Measurements from ENCODE around the gene DIAPH2.

DIAPH2 gene

DNA sequence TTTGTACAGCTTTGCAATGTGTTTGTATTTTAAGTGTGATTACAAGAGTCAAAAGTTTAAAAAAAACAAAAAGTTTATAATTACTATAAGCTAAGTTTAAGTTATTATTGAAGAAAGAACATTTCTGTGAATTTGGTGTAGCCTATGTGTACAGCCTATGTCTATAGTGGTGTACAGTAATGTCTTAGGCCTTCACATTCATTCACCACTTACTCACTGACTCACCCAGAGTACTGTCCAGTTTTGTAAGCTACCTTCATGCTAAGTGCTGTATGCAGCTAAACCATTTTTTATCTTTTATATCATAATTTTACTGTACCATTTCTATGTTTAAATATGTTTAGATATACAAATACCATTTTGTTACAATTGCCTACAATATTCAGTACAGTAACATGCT lies 381.3 kb downstream of the DIAPH2 start:
- Histone ChIP-seq H3K4me3 (ENCODE audit: low read length) (no peak overlapping the region), H3K27me3 (ENCODE audit: control insufficient read depth, low read length) (no peaks in the 10 kb centered on the region), H3K9me3 (ENCODE audit: control insufficient read depth, insufficient read depth, low read length) (no peaks in the 10 kb centered on the region), H3K79me2 (ENCODE audit: control insufficient read depth, low read length) (no peaks in the 10 kb centered on the region), H3K4me2 (ENCODE audit: low read length) (no peak overlapping the region), H3F3A (ENCODE audit: control insufficient read depth, insufficient read depth) (no peaks in the 10 kb centered on the region), H3K4me1 (ENCODE audit: control insufficient read depth, low read length) (no peaks in the 10 kb centered on the region), H3K27ac (ENCODE audit: low read depth, low read length) (no peak overlapping the region), H4K20me1 (ENCODE audit: control insufficient read depth, insufficient read depth, low read depth, low read length) (no peaks in the 10 kb centered on the region), H3K9me2 (replicated peaks; ENCODE audit: control insufficient read depth, low read length) (no peaks in the 10 kb centered on the region), H3K36me3 (ENCODE audit: control insufficient read depth, low read length) (no peaks in the 10 kb centered on the region)
- TF ChIP-seq EZH2phosphoT487 (IDR thresholded peaks at IDR 0.05; ENCODE audit: borderline replicate concordance, low read length), result no peak
- TF ChIP-seq, protein P1, sequence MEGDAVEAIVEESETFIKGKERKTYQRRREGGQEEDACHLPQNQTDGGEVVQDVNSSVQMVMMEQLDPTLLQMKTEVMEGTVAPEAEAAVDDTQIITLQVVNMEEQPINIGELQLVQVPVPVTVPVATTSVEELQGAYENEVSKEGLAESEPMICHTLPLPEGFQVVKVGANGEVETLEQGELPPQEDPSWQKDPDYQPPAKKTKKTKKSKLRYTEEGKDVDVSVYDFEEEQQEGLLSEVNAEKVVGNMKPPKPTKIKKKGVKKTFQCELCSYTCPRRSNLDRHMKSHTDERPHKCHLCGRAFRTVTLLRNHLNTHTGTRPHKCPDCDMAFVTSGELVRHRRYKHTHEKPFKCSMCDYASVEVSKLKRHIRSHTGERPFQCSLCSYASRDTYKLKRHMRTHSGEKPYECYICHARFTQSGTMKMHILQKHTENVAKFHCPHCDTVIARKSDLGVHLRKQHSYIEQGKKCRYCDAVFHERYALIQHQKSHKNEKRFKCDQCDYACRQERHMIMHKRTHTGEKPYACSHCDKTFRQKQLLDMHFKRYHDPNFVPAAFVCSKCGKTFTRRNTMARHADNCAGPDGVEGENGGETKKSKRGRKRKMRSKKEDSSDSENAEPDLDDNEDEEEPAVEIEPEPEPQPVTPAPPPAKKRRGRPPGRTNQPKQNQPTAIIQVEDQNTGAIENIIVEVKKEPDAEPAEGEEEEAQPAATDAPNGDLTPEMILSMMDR (IDR thresholded peaks at IDR 0.05; ENCODE audit: low read depth, low read length, poor library complexity, severe bottlenecking), result no peak

DNA sequence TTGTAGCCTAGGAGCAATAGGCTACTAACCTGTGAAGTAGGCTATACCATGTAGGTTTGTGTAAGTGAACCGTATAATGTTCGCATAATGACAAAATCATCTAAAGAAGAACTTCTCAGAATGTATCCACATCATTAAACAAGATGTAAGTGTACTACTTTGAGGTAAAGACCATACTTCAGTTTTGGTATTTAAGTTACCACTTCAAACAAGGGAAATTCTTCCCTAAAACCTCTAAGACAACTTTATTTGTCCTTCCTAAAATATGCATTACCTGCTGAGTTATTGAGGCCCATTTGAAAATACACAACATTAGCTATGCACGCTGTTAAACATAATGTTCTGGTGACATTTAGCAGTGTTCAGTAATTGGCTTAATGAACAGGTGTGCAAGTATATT lies 381.7 kb downstream of the DIAPH2 start:
- Histone ChIP-seq H3K79me2 (ENCODE audit: control insufficient read depth, low read length) (no peaks in the 10 kb centered on the region), H3K36me3 (ENCODE audit: control insufficient read depth, low read length) (no peaks in the 10 kb centered on the region), H3F3A (ENCODE audit: control insufficient read depth, insufficient read depth) (no peaks in the 10 kb centered on the region), H4K20me1 (ENCODE audit: control insufficient read depth, insufficient read depth, low read depth, low read length) (no peaks in the 10 kb centered on the region), H3K4me2 (ENCODE audit: low read length) (no peak overlapping the region), H3K4me1 (ENCODE audit: control insufficient read depth, low read length) (no peaks in the 10 kb centered on the region), H3K4me3 (ENCODE audit: low read length) (no peak overlapping the region), H3K27me3 (ENCODE audit: control insufficient read depth, low read length) (no peaks in the 10 kb centered on the region), H3K9me3 (ENCODE audit: control insufficient read depth, insufficient read depth, low read length) (no peaks in the 10 kb centered on the region), H3K9me2 (replicated peaks; ENCODE audit: control insufficient read depth, low read length) (no peaks in the 10 kb centered on the region), H3K27ac (ENCODE audit: low read depth, low read length) (no peak overlapping the region)
- TF ChIP-seq EZH2phosphoT487 (IDR thresholded peaks at IDR 0.05; ENCODE audit: borderline replicate concordance, low read length), result no peak
- TF ChIP-seq, protein P1 (IDR thresholded peaks at IDR 0.05; ENCODE audit: low read depth, low read length, poor library complexity, severe bottlenecking), result no peak

DNA sequence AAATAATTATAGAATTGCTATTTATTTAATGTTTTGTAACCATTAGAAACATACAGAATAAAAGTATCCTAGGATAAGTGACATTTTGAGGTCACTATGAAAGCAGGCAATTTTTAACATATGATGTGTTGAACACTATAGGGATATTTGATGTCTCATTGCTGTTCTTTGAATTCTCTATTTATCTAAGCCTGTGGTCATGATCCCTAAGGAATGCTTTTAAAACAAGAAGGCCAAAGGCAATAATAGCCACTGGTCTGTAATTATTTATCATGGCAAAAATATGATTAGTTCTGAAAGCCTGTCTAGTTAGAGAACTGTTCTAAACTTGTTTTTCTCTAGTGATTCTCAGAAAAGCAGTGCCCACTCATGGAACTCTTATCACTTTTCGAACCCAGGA lies 385.7 kb downstream of the DIAPH2 start:
- no peaks in the 10 kb centered on the region for H3K27me3 ChIP-seq (ENCODE audit: control insufficient read depth, low read length)
- H3K4me3 ChIP-seq (ENCODE audit: low read length), result no peak overlapping the region
- H3K79me2 ChIP-seq (ENCODE audit: control insufficient read depth, low read length), result no peaks in the 10 kb centered on the region
- H3K9me3 ChIP-seq (ENCODE audit: control insufficient read depth, insufficient read depth, low read length), result no peaks in the 10 kb centered on the region
- no peak overlapping the region for H3K27ac ChIP-seq (ENCODE audit: low read depth, low read length)
- no peak for TF ChIP-seq EZH2phosphoT487 (IDR thresholded peaks at IDR 0.05; ENCODE audit: borderline replicate concordance, low read length)
- TF ChIP-seq, protein P1 (IDR thresholded peaks at IDR 0.05; ENCODE audit: low read depth, low read length, poor library complexity, severe bottlenecking), result no peak
- H3K9me2 ChIP-seq (replicated peaks; ENCODE audit: control insufficient read depth, low read length), result no peaks in the 10 kb centered on the region
- H3K36me3 ChIP-seq (ENCODE audit: control insufficient read depth, low read length), result no peaks in the 10 kb centered on the region
- no peak overlapping the region for H3K4me2 ChIP-seq (ENCODE audit: low read length)
- H4K20me1 ChIP-seq (ENCODE audit: control insufficient read depth, insufficient read depth, low read depth, low read length), result no peaks in the 10 kb centered on the region
- H3K4me1 ChIP-seq (ENCODE audit: control insufficient read depth, low read length), result no peaks in the 10 kb centered on the region
- H3F3A ChIP-seq (ENCODE audit: control insufficient read depth, insufficient read depth), result no peaks in the 10 kb centered on the region

DNA sequence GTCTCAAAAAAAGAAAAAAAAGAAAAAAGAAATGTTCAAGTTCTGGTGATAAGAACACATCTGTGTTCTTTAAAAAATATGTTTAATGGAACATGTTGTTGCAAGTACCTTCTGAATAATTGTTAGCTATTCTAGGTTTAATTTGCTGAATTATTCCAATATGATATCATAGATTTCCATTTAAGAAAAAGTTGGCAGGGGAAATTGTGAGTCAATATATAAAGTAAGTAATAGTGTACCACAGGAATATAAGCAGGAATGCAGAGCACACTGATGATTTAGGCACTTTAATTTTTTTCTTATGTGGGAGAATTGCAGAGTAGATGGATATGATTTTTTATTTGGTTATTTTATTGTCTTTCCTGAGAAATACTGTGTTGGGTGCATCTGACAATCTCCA lies 389.8 kb downstream of the DIAPH2 start:
- Histone ChIP-seq H3K4me1 (ENCODE audit: control insufficient read depth, low read length) (no peaks in the 10 kb centered on the region), H3K27ac (ENCODE audit: low read depth, low read length) (no peak overlapping the region), H3K27me3 (ENCODE audit: control insufficient read depth, low read length) (no peaks in the 10 kb centered on the region), H3F3A (ENCODE audit: control insufficient read depth, insufficient read depth) (no peaks in the 10 kb centered on the region), H3K79me2 (ENCODE audit: control insufficient read depth, low read length) (no peaks in the 10 kb centered on the region), H3K9me2 (replicated peaks; ENCODE audit: control insufficient read depth, low read length) (no peaks in the 10 kb centered on the region), H4K20me1 (ENCODE audit: control insufficient read depth, insufficient read depth, low read depth, low read length) (no peaks in the 10 kb centered on the region), H3K4me3 (ENCODE audit: low read length) (no peak overlapping the region), H3K4me2 (ENCODE audit: low read length) (no peak overlapping the region), H3K9me3 (ENCODE audit: control insufficient read depth, insufficient read depth, low read length) (no peaks in the 10 kb centered on the region), H3K36me3 (ENCODE audit: control insufficient read depth, low read length) (no peaks in the 10 kb centered on the region)
- TF ChIP-seq, protein P1 (IDR thresholded peaks at IDR 0.05; ENCODE audit: low read depth, low read length, poor library complexity, severe bottlenecking), result no peak
- no peak for TF ChIP-seq EZH2phosphoT487 (IDR thresholded peaks at IDR 0.05; ENCODE audit: borderline replicate concordance, low read length)

Data from DOHH2 (cell line).